ENCODE data around the gene GDPD1. TPM values are rescaled to one million over a fixed set of nuclear protein-coding genes. Genes with fewer than 3 reads are reported as not detected.

The GDPD1 gene
- polyA plus RNA-seq, 1 donor from 2014 or later: 40.1 TPM

DNA sequence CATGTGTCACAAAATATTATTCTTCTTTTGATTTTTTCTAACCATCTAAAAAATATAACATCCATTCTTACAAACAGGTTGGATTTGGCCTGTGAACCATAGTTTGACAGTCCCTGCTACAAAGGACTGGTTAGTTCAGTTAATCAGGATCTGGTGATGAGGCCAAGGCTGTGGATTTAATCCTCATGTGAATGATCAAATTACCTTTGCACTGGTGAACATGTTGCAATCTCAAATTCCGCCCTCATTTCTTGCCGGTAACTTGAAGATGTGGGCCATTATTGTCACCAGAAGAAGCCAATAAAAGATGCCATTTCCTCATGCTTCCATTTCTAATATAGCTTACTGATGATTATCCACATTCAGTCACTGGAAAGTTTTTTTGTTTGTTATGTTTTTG lies 75.9 kb downstream of the GDPD1 start:
- H3F3A ChIP-seq (ENCODE audit: insufficient read depth, low read length, poor library complexity, severe bottlenecking): no peaks in the 10 kb centered on the region
- no peak for TF ChIP-seq MXI1 (conservative IDR thresholded peaks at IDR 0.05; ENCODE audit: poor library complexity, severe bottlenecking)
- no peak for TF ChIP-seq REST (IDR thresholded peaks at IDR 0.05; ENCODE audit: borderline replicate concordance)
- TF ChIP-seq SMC3 (conservative IDR thresholded peaks at IDR 0.05; ENCODE audit: poor library complexity): no peak
- no peak for TF ChIP-seq EZH2 (IDR thresholded peaks at IDR 0.05; ENCODE audit: borderline replicate concordance, insufficient read depth, low read length, poor library complexity, severe bottlenecking)
- TF ChIP-seq, protein P1, sequence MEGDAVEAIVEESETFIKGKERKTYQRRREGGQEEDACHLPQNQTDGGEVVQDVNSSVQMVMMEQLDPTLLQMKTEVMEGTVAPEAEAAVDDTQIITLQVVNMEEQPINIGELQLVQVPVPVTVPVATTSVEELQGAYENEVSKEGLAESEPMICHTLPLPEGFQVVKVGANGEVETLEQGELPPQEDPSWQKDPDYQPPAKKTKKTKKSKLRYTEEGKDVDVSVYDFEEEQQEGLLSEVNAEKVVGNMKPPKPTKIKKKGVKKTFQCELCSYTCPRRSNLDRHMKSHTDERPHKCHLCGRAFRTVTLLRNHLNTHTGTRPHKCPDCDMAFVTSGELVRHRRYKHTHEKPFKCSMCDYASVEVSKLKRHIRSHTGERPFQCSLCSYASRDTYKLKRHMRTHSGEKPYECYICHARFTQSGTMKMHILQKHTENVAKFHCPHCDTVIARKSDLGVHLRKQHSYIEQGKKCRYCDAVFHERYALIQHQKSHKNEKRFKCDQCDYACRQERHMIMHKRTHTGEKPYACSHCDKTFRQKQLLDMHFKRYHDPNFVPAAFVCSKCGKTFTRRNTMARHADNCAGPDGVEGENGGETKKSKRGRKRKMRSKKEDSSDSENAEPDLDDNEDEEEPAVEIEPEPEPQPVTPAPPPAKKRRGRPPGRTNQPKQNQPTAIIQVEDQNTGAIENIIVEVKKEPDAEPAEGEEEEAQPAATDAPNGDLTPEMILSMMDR (IDR thresholded peaks at IDR 0.05; ENCODE audit: poor library complexity, severe bottlenecking): no peak
- no peak for TF ChIP-seq POLR2AphosphoS5 (IDR thresholded peaks at IDR 0.05)
- no peak for TF ChIP-seq RAD21 (conservative IDR thresholded peaks at IDR 0.05)
- H3K79me2 ChIP-seq (replicated peaks; ENCODE audit: insufficient read depth, low read length): no peaks in the 10 kb centered on the region
- H4K20me1 ChIP-seq (ENCODE audit: insufficient read depth): no peaks in the 10 kb centered on the region
- no peaks in the 10 kb centered on the region for H3K27me3 ChIP-seq (ENCODE audit: insufficient read depth, low read depth, low read length)
- no peaks in the 10 kb centered on the region for H3K36me3 ChIP-seq (ENCODE audit: insufficient read depth, low read length)
- H3K4me3 ChIP-seq (ENCODE audit: low read length): no peak overlapping the region
- no peak overlapping the region for H3K27ac ChIP-seq (ENCODE audit: low read length)
- no peak overlapping the region for H3K4me2 ChIP-seq (ENCODE audit: low read length)
- no peaks in the 10 kb centered on the region for H3K9me2 ChIP-seq (ENCODE audit: insufficient read depth, low read length)
- no peak overlapping the region for H2AFZ ChIP-seq (ENCODE audit: low read depth, low read length)
- no peak overlapping the region for H3K9ac ChIP-seq (ENCODE audit: low read length)
- H3K9me3 ChIP-seq (ENCODE audit: low read length): no peaks in the 10 kb centered on the region

DNA sequence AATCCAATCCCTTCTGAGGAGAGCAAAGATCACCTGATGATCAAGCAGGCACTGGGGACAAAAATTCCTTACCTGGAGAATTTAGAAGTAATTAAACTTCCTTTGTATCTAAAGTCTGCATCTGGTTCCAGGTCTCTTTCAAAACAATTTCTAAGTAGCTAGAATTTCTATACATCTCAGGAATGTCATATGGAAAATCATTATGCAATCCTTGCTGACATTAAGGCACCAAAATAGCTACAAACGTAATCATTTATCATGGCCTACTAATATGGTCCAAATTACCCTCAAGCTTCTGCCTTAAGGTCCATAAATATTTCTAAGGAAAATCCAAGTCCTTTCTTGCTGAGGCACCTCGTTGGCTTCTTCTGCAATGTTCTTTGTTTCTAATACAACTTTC lies 78.2 kb downstream of the GDPD1 start:
- no peaks in the 10 kb centered on the region for H3K79me2 ChIP-seq (replicated peaks; ENCODE audit: insufficient read depth, low read length)
- no peaks in the 10 kb centered on the region for H3F3A ChIP-seq (ENCODE audit: insufficient read depth, low read length, poor library complexity, severe bottlenecking)
- no peaks in the 10 kb centered on the region for H3K36me3 ChIP-seq (ENCODE audit: insufficient read depth, low read length)

More for the DNA sequence above, 78.2 kb downstream of the GDPD1 start:
- Histone ChIP-seq H3K27ac (ENCODE audit: low read length) (no peak overlapping the region), H3K4me3 (ENCODE audit: low read length) (no peak overlapping the region), H2AFZ (ENCODE audit: low read depth, low read length) (no peak overlapping the region), H3K4me2 (ENCODE audit: low read length) (no peak overlapping the region), H3K27me3 (ENCODE audit: insufficient read depth, low read depth, low read length) (no peaks in the 10 kb centered on the region), H3K9me3 (ENCODE audit: low read length) (no peaks in the 10 kb centered on the region), H4K20me1 (ENCODE audit: insufficient read depth) (no peaks in the 10 kb centered on the region), H3K9ac (ENCODE audit: low read length) (no peak overlapping the region), H3K9me2 (ENCODE audit: insufficient read depth, low read length) (no peaks in the 10 kb centered on the region)
- TF ChIP-seq REST (IDR thresholded peaks at IDR 0.05; ENCODE audit: borderline replicate concordance) (no peak), SMC3 (conservative IDR thresholded peaks at IDR 0.05; ENCODE audit: poor library complexity) (no peak), MXI1 (conservative IDR thresholded peaks at IDR 0.05; ENCODE audit: poor library complexity, severe bottlenecking) (no peak), EP300 (conservative IDR thresholded peaks at IDR 0.05; ENCODE audit: poor library complexity, severe bottlenecking) (no peak)
- TF ChIP-seq, protein P1 (IDR thresholded peaks at IDR 0.05; ENCODE audit: poor library complexity, severe bottlenecking): no peak

Data from neural cell (in vitro differentiated cells).